Adrenal gland (tissue), 5 donors: ENCODE measurements around the gene ZNF516.

Source experiments
- CTCF ChIP-seq, 6 experiments: fragments of 450-650 bp in 4 of 6; fragments of 200-600 bp in 2 of 6; sonication (generic) in 1 of 6; IDR thresholded peaks; 1 replicate in 5 of 6; 2 replicates in 1 of 6; pipeline versions ENCODE4 v1.5.1 to v1.8.0; 2016 to 2021; ENCODE audit warnings: antibody characterized with exemption in 6 of 6, mild to moderate bottlenecking in 2 of 6, moderate library complexity in 1 of 6
- POLR2A ChIP-seq, 2 donors: fragments of 450-650 bp; IDR thresholded peaks; one replicate each; pipeline ENCODE4 v1.6.1; 2017; ENCODE audit warnings: antibody characterized with exemption in 2 of 2, mild to moderate bottlenecking in 2 of 2, moderate library complexity in 1 of 2
- donor health status: DM: no; HTN: no; CAD: no.

GRCh38 chr18:76491776-76492668 lies 3.0 kb downstream of the ZNF516 start:
- TF ChIP-seq CTCF (IDR thresholded peaks at IDR 0.05) (no peak), POLR2A (IDR thresholded peaks at IDR 0.05) (peak in 1 of 2 donors; percentile 51)
